ENCODE results near the gene LRG1. TPM values are rescaled to one million over a fixed set of nuclear protein-coding genes. Genes with fewer than 3 reads are reported as not detected.
"Not testable (repeated sequence)": the region's sequence is repeated elsewhere in the genome, so short reads cannot be mapped to it uniquely, and the experiment has no call there.

LRG1 gene
- total and polyA plus RNA-seq, 9 of the 15 experiments (the other 6 are each of a cell fraction or from before 2014, with no cell fraction given), result 1.5 to 11.9 (median 8.7) TPM

GRCh38 chr19:4566402-4567051 lies 26.7 kb upstream of the LRG1 start:
- BruUV-seq (replicated peaks), result no TSS peak
- H3K36me3 ChIP-seq (ENCODE audit: control insufficient read depth, insufficient read depth, low read length), result no peaks in the 10 kb centered on the region
- FAIRE-seq (no peak), DNase-seq (ENCODE audit: extremely low read depth in 1 of 4, low spot score in 3 of 4) (peak in 1 of 4 experiments; percentile 15), ATAC-seq (no peak)
- no peak overlapping the region for H3K4me3 ChIP-seq
- H3K4me2 ChIP-seq (ENCODE audit: insufficient read depth, low read length), result no peak overlapping the region
- H3K9me3 ChIP-seq (replicated peaks; ENCODE audit: control insufficient read depth, insufficient read depth, low read depth, low read length), result no peaks in the 10 kb centered on the region
- TF ChIP-seq HNRNPLL (IDR thresholded peaks at IDR 0.05; ENCODE audit: low read depth, low read length, poor library complexity, severe bottlenecking) (no peak), ZBTB26 (CRISPR knock-in tag; IDR thresholded peaks at IDR 0.05) (no peak), LARP7 (IDR thresholded peaks at IDR 0.05) (no peak), PATZ1 (CRISPR knock-in tag; IDR thresholded peaks at IDR 0.05; ENCODE audit: borderline replicate concordance) (no peak), ZBTB33 (CRISPR knock-in tag; IDR thresholded peaks at IDR 0.05) (peak; percentile 60; the same call in 1 of the 2 replicates)
- H3K27me3 ChIP-seq (ENCODE audit: control insufficient read depth in 2 of 2, insufficient read depth in 2 of 2, low read length in 2 of 2), result no peaks in the 10 kb centered on the region
- H3K9ac ChIP-seq (ENCODE audit: insufficient read depth in 1 of 2, low read depth in 2 of 2, low read length in 2 of 2), result peak overlapping the region in 1 of 2 experiments; percentile 65; a peak in 1 of 4 replicates
- no peaks in the 10 kb centered on the region; the same call in 1 of the 2 replicates for H4K20me1 ChIP-seq (replicated peaks; ENCODE audit: control insufficient read depth, insufficient read depth, low read length)
- H3K4me1 ChIP-seq (replicated peaks in 1 of 2; ENCODE audit: control insufficient read depth in 2 of 2, insufficient read depth in 2 of 2, low read length in 2 of 2), result peaks cover 0 to 17% of the 10 kb centered on the region in 2 experiments; a peak in 2 of 5 replicates
- H3K9me1 ChIP-seq (ENCODE audit: control insufficient read depth, insufficient read depth, low read length), result peaks cover 2% of the 10 kb centered on the region
- ChIA-PET CTCF (ENCODE audit: low intra/inter-chr PET ratio) (no interaction called here), POLR2A (interaction anchor here (0.6 to 1.3 kb wide), 6 partner anchors 19 to 367 kb away, joined by 3 to 5 read pairs (median 3); no protein-coding TSS in a partner anchor)
- H3K27ac ChIP-seq (ENCODE audit: extremely low read depth, low read depth, low read length), result no peak overlapping the region
- WGBS (ENCODE audit: insufficient coverage, low coverage, missing lambda C conversion rate), result 60% methylated on average over 33 of the region's 35 CpGs
- intact Hi-C loops (cut with micrococcal nuclease), result no loop called here
- no peaks in the 10 kb centered on the region for H3K79me2 ChIP-seq (ENCODE audit: control insufficient read depth, insufficient read depth, low read length)
- H2AFZ ChIP-seq (ENCODE audit: low read depth, low read length), result no peak overlapping the region
- in situ Hi-C loops (cut with MboI), result no loop called here

- H3K27ac ChIP-seq (ENCODE audit: extremely low read depth, low read depth, low read length); BruUV-seq (replicated peaks); H3K79me2 ChIP-seq (ENCODE audit: control insufficient read depth, insufficient read depth, low read length); H2AFZ ChIP-seq (ENCODE audit: low read depth, low read length); POLR2A ChIA-PET; ATAC-seq; CTCF ChIA-PET (ENCODE audit: low intra/inter-chr PET ratio); H3K9ac ChIP-seq (ENCODE audit: insufficient read depth in 1 of 2, low read depth in 2 of 2, low read length in 2 of 2); H3K36me3 ChIP-seq (ENCODE audit: control insufficient read depth, insufficient read depth, low read length); H3K9me3 ChIP-seq (replicated peaks; ENCODE audit: control insufficient read depth, insufficient read depth, low read depth, low read length); H3K4me3 ChIP-seq; DNase-seq (ENCODE audit: extremely low read depth in 1 of 4, low spot score in 3 of 4); H3K4me2 ChIP-seq (ENCODE audit: insufficient read depth, low read length); H4K20me1 ChIP-seq (replicated peaks; ENCODE audit: control insufficient read depth, insufficient read depth, low read length); intact Hi-C loops (cut with micrococcal nuclease); FAIRE-seq; in situ Hi-C loops (cut with MboI); H3K9me1 ChIP-seq (ENCODE audit: control insufficient read depth, insufficient read depth, low read length); H3K27me3 ChIP-seq (ENCODE audit: control insufficient read depth in 2 of 2, insufficient read depth in 2 of 2, low read length in 2 of 2): not testable (repeated sequence)
- 68% methylated on average over 2 of the region's 5 CpGs for WGBS (ENCODE audit: insufficient coverage, low coverage, missing lambda C conversion rate)
- H3K4me1 ChIP-seq (replicated peaks in 1 of 2; ENCODE audit: control insufficient read depth in 2 of 2, insufficient read depth in 2 of 2, low read length in 2 of 2), result peaks cover 0 to 20% of the 10 kb centered on the region in 2 experiments; a peak in 2 of 5 replicates
These were observed 23.7 kb upstream of the LRG1 start for GRCh38 chr19:4563562-4563961.
